Epidermal melanocyte (primary cell): Measurements from ENCODE around the gene ZNF155.

Experiments
- DNase-seq: peaks from one replicate; pipeline ENCODE4 v3.0.0; 2011; ENCODE audit warnings: low spot score; ENCODE audit not compliant: insufficient read length

ZNF155 gene

GRCh38 chr19:44003461-44004009 lies 19.5 kb downstream of the ZNF155 start:
- DNase-seq = no peak

- DNase-seq = no peak
Observed at GRCh38 chr19:44005973-44006372, 22.0 kb downstream of the ZNF155 start.

GRCh38 chr19:44007473-44007872 lies 23.5 kb downstream of the ZNF155 start:
- DNase-seq = no peak

- DNase-seq = no peak
Observed at GRCh38 chr19:44010468-44010867, 26.5 kb downstream of the ZNF155 start.

- DNase-seq = no peak
Observed at GRCh38 chr19:44019498-44019897, 35.5 kb downstream of the ZNF155 start.

GRCh38 chr19:44021221-44021620 lies 37.2 kb downstream of the ZNF155 start:
- no peak for DNase-seq

GRCh38 chr19:44024900-44025216 lies 40.9 kb downstream of the ZNF155 start:
- no peak for DNase-seq

GRCh38 chr19:44025217-44025936 lies 41.4 kb downstream of the ZNF155 start, which contains the start of gene ZNF222:
Gene ZNF222, plus strand, starts transcription at chr19:44025379. Its CDS starts 58 bp downstream, at chr19:44025437.
- DNase-seq = peak; percentile 53

- DNase-seq = no peak
Observed at GRCh38 chr19:44026622-44027021, 42.6 kb downstream of the ZNF155 start.

- no peak for DNase-seq
Observed at GRCh38 chr19:44032001-44032610, 48.1 kb downstream of the ZNF155 start.

- no peak for DNase-seq
Observed at GRCh38 chr19:44042147-44042546, 58.2 kb downstream of the ZNF155 start.
